Stomach smooth muscle (tissue), 2 donors: ENCODE results near the gene ZNF334.

ENCODE experiments used
- H3K27ac ChIP-seq: one replicate; pipeline ENCODE4 v1.7.0; 2013; ENCODE audit warnings: mild to moderate bottlenecking, low read length, inconsistent platforms
- H3K27me3 ChIP-seq, 2 donors: one replicate each; pipeline ENCODE4 v1.7.0; 2013; ENCODE audit warnings: low read length in 2 of 2; ENCODE audit not compliant: insufficient read depth in 2 of 2, control insufficient read depth in 1 of 2
- H3K36me3 ChIP-seq, 2 donors: one replicate each; pipeline ENCODE4 v1.7.0; 2013; ENCODE audit warnings: low read length in 2 of 2; ENCODE audit not compliant: control insufficient read depth in 2 of 2, insufficient read depth in 2 of 2
- H3K4me1 ChIP-seq: one replicate; pipeline ENCODE4 v1.7.0; 2013; ENCODE audit warnings: low read length; ENCODE audit not compliant: control insufficient read depth, insufficient read depth
- H3K4me3 ChIP-seq, 2 donors: one replicate each; pipeline ENCODE4 v1.7.0; 2013; ENCODE audit warnings: low read length in 2 of 2
- H3K9ac ChIP-seq, 2 donors: one replicate each; pipeline ENCODE4 v1.7.0; 2013; ENCODE audit warnings: low read length in 2 of 2, mild to moderate bottlenecking in 1 of 2
- H3K9me3 ChIP-seq, 2 donors: one replicate each; pipeline ENCODE4 v1.7.0; 2013; ENCODE audit warnings: low read length in 2 of 2; ENCODE audit not compliant: control insufficient read depth in 2 of 2
- donor health status: healthy.
- donor health status: Pancreatic carcinoma.

Gene ZNF334

DNA sequence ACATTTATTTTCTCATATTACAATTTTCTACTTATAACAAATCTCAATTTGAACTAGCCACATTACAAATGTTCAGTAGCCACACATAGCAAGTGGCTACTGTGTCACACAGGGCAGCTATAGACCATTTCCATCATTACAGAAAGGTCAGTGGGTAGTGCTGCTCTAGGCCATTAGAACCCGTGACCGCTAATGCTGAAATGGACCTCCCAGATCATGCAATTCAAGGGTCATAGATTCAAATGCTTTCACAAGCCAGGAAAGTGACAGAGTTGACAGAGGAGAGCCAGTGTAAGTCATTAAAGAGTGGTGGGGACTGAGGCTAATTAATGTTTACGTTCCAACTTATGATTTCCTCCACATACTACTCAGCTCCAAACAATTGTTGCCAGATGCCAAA is 40.6 kb upstream of the ZNF334 start:
- Histone ChIP-seq H3K4me3 (no peak overlapping the region), H3K27me3 (no peaks in the 10 kb centered on the region), H3K4me1 (peaks cover 3% of the 10 kb centered on the region), H3K9me3 (no peaks in the 10 kb centered on the region), H3K27ac (no peak overlapping the region), H3K36me3 (no peaks in the 10 kb centered on the region), H3K9ac (no peak overlapping the region)

DNA sequence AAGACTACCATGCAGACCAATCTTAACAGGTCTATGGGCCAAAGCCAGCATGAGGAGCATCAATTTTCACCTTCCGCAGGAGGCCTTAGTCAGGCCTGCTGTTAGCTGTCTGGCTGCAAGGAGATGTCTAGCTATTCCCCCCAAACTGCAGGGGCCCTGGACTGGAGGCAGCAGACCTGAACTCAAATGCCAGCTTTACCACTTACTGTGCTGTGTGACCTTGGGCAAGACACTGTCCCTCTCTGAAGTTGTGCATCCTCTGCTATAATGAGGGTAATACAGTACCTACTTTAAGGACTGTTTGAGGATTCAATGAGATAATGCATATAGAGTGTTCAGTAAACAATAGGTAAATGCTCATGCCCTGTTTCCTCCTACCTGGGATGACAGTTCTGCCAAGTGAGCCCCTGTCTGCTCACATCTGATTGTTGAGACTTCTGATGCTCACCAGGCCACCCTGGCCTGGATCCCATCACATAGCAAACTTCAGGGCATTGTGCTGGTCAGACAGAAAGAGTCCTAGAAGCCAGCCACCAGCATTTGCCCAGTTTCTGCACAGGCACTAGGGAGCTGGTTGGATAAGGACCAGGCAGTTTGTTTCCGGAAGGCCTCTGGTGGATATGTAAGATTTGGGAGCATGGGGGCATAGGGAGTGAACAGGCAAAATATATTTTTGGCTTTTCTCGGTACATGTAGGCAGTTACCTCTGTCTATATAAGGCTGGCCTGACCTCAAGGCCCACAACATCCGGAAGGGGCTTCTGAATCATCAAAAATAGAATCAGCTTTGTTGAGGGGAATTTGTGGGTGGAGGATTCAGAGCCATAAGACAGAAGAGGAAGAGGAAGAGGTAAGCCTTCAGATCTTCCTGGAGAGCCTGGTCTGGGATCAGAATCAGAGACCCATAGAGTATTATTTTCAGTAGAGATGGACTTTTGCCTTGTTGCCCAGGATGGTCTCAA is 39.4 kb upstream of the ZNF334 start:
- no peak overlapping the region for H3K27ac ChIP-seq
- H3K27me3 ChIP-seq, result peaks cover 0 to 2% of the 10 kb centered on the region in 2 donors
- no peak overlapping the region for H3K9ac ChIP-seq
- no peaks in the 10 kb centered on the region for H3K36me3 ChIP-seq
- H3K9me3 ChIP-seq, result no peaks in the 10 kb centered on the region
- H3K4me3 ChIP-seq, result no peak overlapping the region
- peaks cover 3% of the 10 kb centered on the region for H3K4me1 ChIP-seq

GRCh38 chr20:46551522-46552381 is 38.4 kb upstream of the ZNF334 start:
- no peaks in the 10 kb centered on the region for H3K36me3 ChIP-seq
- H3K9ac ChIP-seq, result no peak overlapping the region
- no peak overlapping the region for H3K27ac ChIP-seq
- H3K9me3 ChIP-seq, result no peaks in the 10 kb centered on the region
- H3K4me1 ChIP-seq, result peaks cover 3% of the 10 kb centered on the region
- H3K4me3 ChIP-seq, result no peak overlapping the region
- peaks cover 0 to 4% of the 10 kb centered on the region in 2 donors for H3K27me3 ChIP-seq

GRCh38 chr20:46550461-46550860 is 37.1 kb upstream of the ZNF334 start, which contains the start of gene OCSTAMP:
TSS of gene OCSTAMP (minus strand) at chr20:46550654. CDS start at chr20:46550560, 94 bp downstream.
- Histone ChIP-seq H3K4me1 (peaks cover 3% of the 10 kb centered on the region), H3K27ac (no peak within 1 kb of the TSS), H3K9me3 (no peaks in the 10 kb centered on the region), H3K36me3 (no peaks in the 10 kb centered on the region), H3K4me3 (no peak within 1 kb of the TSS), H3K9ac (no peak within 1 kb of the TSS), H3K27me3 (peaks cover 5 to 9% of the 10 kb centered on the region in 2 donors)

DNA sequence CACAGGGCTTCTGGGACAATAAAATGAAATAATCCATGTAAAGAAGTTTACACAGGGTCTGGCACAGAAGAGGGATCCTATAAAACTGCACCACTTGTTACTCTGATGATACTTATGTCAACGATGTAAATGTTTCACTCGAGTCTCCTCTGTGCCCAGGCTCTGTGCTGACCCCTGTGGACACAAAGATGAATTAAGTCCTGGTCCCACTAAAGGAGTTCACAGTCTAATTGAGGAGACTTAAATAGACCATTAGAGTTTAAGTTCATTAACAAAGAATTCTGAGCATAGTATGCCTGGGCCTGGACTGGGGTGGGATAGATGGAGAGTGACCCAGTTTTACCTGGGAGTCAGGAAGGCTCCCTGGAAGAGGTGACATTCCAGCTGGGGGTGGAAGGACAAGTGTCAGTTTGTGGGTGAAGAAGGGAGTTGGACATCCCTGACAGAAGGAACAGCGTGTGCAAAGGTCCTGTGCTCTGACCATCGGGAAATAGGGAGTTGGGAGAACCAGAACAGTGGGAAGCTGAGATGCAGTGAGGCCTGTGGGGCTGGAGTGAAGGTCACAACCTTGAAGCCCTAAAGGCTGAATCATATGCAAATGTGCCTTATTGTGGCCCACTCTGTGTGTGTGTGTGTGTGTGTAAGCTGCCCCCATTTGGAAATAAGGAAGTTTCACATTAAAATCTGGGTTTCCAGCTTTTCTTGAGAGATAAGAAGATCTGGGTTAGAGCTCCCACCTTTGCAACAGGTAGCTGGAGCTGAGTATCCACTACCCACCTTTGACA is 36.0 kb upstream of the ZNF334 start:
- H3K4me3 ChIP-seq, result no peak overlapping the region
- no peak overlapping the region for H3K9ac ChIP-seq
- peaks cover 3% of the 10 kb centered on the region for H3K4me1 ChIP-seq
- no peaks in the 10 kb centered on the region for H3K36me3 ChIP-seq
- no peak overlapping the region for H3K27ac ChIP-seq
- no peaks in the 10 kb centered on the region for H3K9me3 ChIP-seq
- peaks cover 5 to 9% of the 10 kb centered on the region in 2 donors for H3K27me3 ChIP-seq

GRCh38 chr20:46548688-46549087 is 35.3 kb upstream of the ZNF334 start:
- H3K9me3 ChIP-seq, result no peaks in the 10 kb centered on the region
- H3K27ac ChIP-seq, result no peak overlapping the region
- no peaks in the 10 kb centered on the region for H3K36me3 ChIP-seq
- H3K4me1 ChIP-seq, result peaks cover 3% of the 10 kb centered on the region
- peaks cover 5 to 9% of the 10 kb centered on the region in 2 donors for H3K27me3 ChIP-seq
- H3K4me3 ChIP-seq, result no peak overlapping the region
- H3K9ac ChIP-seq, result no peak overlapping the region

DNA sequence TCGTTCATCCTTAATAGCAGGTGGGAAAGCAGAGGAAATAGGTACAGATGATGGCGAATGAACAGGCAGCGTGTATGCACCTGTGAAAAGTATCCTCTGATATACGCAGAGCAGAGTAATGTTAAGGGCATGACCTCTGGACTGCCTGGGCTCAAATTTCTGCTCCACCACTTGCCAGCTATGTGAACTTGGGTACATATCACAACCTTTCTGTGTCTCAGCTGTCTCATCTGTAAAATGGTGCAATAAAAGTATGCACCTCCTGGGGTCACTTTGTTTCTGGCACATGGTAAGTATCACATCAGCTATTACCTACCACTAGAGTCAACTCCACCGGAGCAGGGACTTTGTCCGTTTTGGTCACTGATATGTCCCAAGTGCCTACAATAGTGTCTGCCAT is 34.6 kb upstream of the ZNF334 start:
- Histone ChIP-seq H3K27me3 (peaks cover 5 to 9% of the 10 kb centered on the region in 2 donors), H3K4me3 (no peak overlapping the region), H3K9ac (no peak overlapping the region), H3K27ac (no peak overlapping the region), H3K36me3 (no peaks in the 10 kb centered on the region), H3K9me3 (no peaks in the 10 kb centered on the region), H3K4me1 (peaks cover 3% of the 10 kb centered on the region)

GRCh38 chr20:46546936-46547335 is 33.6 kb upstream of the ZNF334 start:
- H3K4me1 ChIP-seq, result no peaks in the 10 kb centered on the region
- H3K36me3 ChIP-seq, result no peaks in the 10 kb centered on the region
- H3K9me3 ChIP-seq, result no peaks in the 10 kb centered on the region
- no peak overlapping the region for H3K4me3 ChIP-seq
- no peak overlapping the region for H3K27ac ChIP-seq
- peaks cover 5 to 9% of the 10 kb centered on the region in 2 donors for H3K27me3 ChIP-seq
- H3K9ac ChIP-seq, result no peak overlapping the region

- Histone ChIP-seq H3K9me3 (no peaks in the 10 kb centered on the region), H3K9ac (no peak overlapping the region), H3K27ac (no peak overlapping the region), H3K36me3 (no peaks in the 10 kb centered on the region), H3K4me1 (no peaks in the 10 kb centered on the region), H3K27me3 (peaks cover 10 to 12% of the 10 kb centered on the region in 2 donors), H3K4me3 (no peak overlapping the region)
Measured at GRCh38 chr20:46546298-46546697, 32.9 kb upstream of the ZNF334 start.

DNA sequence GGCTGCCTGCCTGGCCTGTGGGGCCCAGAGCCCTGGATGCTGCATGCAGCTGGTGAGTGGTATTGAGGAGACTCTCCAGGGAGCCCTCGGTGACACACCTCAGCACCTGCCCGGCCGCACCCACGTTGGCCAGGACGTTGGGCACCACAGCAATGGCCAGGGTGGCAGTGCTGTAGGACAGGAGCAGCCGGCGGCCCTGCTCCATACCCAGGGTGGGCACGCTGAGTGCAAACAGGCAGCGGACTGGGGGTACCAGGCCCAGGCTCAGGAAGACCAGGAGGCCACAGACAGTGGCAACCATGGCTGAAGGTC is 32.4 kb upstream of the ZNF334 start:
- Histone ChIP-seq H3K4me1 (no peaks in the 10 kb centered on the region), H3K27ac (no peak overlapping the region), H3K9me3 (no peaks in the 10 kb centered on the region), H3K27me3 (peaks cover 10 to 16% of the 10 kb centered on the region in 2 donors), H3K4me3 (no peak overlapping the region), H3K36me3 (no peaks in the 10 kb centered on the region), H3K9ac (no peak overlapping the region)
